GM18511 (cell line): Measurements from ENCODE around the gene DCN.

Experiments used
- ATAC-seq: cut with Tn5 transposase; IDR thresholded peaks from one replicate; pipeline ENCODE4 v1.9.1; 2021; ENCODE audit warnings: mild to moderate bottlenecking, moderate library complexity; ENCODE audit not compliant: unreplicated experiment

The DCN gene

GRCh38 chr12:91104812-91105466, 77.7 kb downstream of the DCN start:
- no peak for ATAC-seq

DNA sequence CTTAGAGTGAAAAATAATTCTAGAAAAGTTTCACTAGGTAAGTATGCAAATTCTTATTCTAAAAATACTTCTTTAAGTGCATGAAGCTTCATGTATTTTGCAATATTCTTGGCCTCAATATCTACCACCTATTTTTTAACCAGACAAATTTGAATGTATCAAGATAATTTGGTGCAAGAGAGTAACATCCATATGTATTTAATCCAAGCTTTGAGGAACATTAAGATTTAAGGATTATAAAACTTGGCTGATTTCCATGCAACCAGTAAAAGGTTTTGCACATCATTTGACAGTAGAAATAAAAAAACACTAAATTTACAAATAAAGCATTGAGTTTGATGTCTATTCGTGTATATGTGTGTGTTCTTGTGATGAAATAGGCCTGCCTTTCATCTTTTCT, 79.0 kb downstream of the DCN start:
- ATAC-seq = no peak

DNA sequence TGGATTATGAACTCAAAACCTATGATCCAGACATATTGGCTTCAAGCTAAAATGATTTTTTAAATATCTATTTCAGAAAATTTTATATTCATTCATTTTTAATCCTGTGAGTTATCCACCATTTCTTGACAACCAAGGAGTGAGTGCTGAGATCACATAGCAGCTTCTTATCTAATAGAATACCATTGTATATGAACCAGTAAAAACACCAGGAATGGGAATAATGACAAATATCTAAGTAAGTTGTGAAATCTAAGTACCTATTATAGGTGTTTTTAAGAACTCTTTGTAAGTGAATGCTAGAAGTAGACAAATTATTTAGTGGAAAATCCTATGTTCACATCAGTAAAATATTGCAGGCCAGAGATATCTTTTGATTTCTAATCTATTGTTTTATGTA, 79.5 kb downstream of the DCN start:
- ATAC-seq = no peak

GRCh38 chr12:91100906-91101305, 81.7 kb downstream of the DCN start:
- no peak for ATAC-seq

- no peak for ATAC-seq
Observed at GRCh38 chr12:91099836-91100235, 82.8 kb downstream of the DCN start.

GRCh38 chr12:91099341-91099740, 83.3 kb downstream of the DCN start:
- ATAC-seq = no peak

DNA sequence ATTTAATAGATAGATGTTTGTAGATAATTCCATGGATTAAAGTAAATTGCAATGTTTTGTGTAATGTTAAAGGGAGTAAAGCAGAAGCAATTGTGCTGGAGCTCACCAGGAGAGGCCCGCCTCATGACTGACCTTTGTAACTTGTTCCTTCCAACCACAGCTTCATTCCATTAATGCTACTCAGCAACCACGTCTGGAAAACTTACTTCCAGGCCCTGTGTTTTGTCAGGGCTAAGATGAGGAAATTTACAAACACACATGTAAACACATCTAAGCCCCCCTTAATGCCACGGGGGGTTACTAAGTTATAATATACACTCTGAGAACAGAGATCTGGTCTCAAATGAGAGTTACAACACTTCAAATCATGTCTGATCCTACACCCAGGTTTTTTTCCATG, 83.7 kb downstream of the DCN start:
- no peak for ATAC-seq

DNA sequence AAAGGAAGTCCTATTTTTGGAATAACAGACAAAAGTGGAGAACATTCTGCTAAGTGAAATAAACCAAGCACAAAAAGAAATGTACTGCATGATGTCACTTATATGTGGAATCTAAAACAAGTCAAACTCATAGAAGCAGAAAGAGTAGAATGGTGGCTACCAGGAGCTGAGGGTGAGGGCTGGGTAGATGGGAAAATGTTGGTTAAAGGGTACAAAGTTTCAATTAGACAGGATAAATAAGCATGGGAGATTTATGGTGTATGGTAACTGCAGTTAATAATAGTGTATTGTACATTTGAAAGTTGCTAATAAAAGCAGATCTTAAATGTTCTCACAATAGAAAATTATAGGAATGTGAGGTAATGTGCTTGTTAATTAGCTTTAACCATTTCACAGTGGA, 84.2 kb downstream of the DCN start:
- no peak for ATAC-seq

- no peak for ATAC-seq
Observed at GRCh38 chr12:91094957-91095356, 87.7 kb downstream of the DCN start.

DNA sequence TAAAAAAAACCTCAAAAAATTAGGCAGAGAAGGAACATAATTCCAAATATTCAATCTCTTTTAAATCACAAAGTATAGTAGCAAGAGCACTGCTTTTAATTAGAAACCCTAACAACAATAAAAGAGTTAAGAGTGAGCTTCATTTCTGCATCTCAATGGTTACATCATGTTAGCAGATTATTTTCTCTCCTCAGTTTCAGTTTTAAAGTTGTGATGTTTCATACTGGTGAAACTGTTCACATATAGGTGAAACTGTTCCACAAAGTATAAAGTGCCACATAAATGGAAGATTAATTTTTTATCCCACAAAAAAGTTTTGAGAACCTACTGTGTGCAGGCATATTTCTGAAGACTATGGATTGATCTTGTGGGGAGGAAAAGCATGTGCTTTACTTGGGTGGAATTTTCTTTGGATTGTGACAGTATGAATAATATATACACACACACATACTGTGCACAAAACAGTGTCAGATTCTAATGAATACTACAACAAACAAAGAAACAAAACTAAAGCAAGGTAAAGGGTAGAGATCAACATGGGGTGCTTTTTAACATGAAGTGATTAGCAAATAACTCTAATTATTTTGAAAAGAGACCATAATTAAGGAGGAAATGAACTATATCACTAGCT, 88.5 kb downstream of the DCN start:
- no peak for ATAC-seq

GRCh38 chr12:91093341-91093740, 89.3 kb downstream of the DCN start:
- ATAC-seq = no peak

DNA sequence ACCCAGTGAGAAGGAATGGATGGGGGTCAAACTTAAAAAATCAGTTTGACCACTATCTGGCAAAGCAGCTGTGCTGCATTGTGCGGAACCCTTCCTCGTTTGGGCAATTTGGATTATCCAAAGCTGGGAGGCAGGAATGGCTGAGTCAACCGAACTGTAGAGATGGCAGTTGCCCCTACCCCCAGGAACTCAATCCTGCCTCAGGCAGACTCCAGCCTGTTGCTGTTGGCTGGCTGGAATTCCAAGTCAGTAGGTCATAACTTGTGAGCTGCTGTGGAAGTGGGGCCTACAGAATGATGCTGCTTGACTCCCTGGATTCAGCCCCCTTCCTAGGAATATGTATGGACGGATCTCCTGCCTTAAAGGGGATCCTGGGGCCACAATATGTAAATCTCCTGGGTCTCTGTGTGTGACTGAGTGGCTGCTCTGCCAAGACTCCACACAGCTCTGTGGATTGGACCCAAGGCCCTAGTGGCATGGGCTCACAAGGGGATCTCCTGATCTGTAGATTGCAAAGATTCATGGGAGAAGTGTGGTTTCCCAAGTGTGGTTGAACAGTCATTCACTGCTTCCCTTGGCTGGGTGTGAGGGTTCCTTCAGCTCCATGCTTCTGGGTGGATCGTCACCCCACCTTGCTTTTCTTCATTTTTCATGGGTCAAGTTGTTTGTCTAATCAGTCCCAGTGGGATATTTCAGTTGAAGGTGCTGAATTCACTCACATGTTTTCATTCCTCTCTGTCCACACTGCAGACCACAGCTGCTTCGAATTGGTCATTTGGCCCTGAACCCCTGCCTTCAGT, 90.5 kb downstream of the DCN start:
- ATAC-seq = no peak
